HUES6 (cell line): Measurements from ENCODE around the gene STEAP3.

ENCODE experiments used
- H3K27ac ChIP-seq: 2 replicates; pipeline ENCODE4 v1.7.0; 2013; ENCODE audit warnings: low read depth, mild to moderate bottlenecking, low read length, inconsistent platforms
- H3K27me3 ChIP-seq: 2 replicates; pipeline ENCODE4 v1.6.1; 2013; ENCODE audit warnings: low read length; ENCODE audit not compliant: control insufficient read depth, insufficient read depth
- H3K36me3 ChIP-seq: 2 replicates; pipeline ENCODE4 v1.6.1; 2013; ENCODE audit warnings: low read length; ENCODE audit not compliant: control insufficient read depth, insufficient read depth
- H3K4me1 ChIP-seq: 2 replicates; pipeline ENCODE4 v1.6.1; 2013; ENCODE audit warnings: low read length; ENCODE audit not compliant: control insufficient read depth, insufficient read depth
- H3K4me3 ChIP-seq: 2 replicates; pipeline ENCODE4 v1.5.1; 2013; ENCODE audit warnings: low read depth, low read length
- H3K9ac ChIP-seq: one replicate; pipeline ENCODE4 v1.6.1; 2013; ENCODE audit warnings: mild to moderate bottlenecking, low read length
- H3K9me3 ChIP-seq: 2 replicates; pipeline ENCODE4 v1.6.1; 2013; ENCODE audit warnings: low read depth, low read length; ENCODE audit not compliant: control insufficient read depth, insufficient read depth

STEAP3 gene

GRCh38 chr2:119304847-119305246 lies 81.2 kb downstream of the STEAP3 start:
- no peaks in the 10 kb centered on the region for H3K36me3 ChIP-seq
- H3K9ac ChIP-seq, result no peak overlapping the region
- H3K4me1 ChIP-seq, result peaks cover 16% of the 10 kb centered on the region; the same call in 1 of the 2 replicates
- no peaks in the 10 kb centered on the region for H3K9me3 ChIP-seq
- no peak overlapping the region for H3K4me3 ChIP-seq
- H3K27me3 ChIP-seq, result no peaks in the 10 kb centered on the region
- no peak overlapping the region for H3K27ac ChIP-seq

DNA sequence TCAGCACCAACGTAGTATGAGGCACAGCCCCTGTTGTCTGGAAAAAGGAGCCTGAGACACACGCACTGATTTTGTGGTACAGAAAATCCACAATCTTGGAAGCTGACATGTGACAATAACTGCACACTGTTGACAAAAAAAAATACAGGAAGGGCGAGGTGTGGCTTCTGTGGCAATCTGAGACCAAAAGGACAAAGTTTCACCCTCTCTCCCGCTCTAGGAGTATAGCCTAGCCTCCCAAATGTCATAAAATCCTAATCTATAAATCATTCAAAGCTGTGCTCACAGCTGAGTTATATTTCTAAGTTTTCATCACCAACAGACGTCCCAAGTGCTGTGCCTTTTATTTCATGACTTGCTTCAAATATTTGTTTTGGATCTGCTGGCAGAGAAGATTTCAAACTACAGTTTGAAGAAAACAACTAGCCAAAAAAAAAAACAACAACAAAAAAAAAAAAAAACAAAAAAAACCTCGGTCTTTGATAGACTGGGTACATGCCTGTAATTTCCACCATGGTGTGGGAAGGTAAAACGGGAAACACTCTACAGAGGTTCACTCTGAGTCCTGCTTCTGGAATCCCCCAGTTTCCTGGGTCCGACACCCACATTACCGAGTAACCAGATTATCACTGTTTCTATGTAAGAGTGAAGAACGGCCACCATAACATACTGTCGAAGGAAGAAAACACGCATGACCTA lies 82.0 kb downstream of the STEAP3 start:
- Histone ChIP-seq H3K4me1 (peaks cover 16% of the 10 kb centered on the region; the same call in 1 of the 2 replicates), H3K4me3 (no peak overlapping the region), H3K9me3 (no peaks in the 10 kb centered on the region), H3K36me3 (no peaks in the 10 kb centered on the region), H3K27ac (no peak overlapping the region), H3K27me3 (no peaks in the 10 kb centered on the region), H3K9ac (no peak overlapping the region)

DNA sequence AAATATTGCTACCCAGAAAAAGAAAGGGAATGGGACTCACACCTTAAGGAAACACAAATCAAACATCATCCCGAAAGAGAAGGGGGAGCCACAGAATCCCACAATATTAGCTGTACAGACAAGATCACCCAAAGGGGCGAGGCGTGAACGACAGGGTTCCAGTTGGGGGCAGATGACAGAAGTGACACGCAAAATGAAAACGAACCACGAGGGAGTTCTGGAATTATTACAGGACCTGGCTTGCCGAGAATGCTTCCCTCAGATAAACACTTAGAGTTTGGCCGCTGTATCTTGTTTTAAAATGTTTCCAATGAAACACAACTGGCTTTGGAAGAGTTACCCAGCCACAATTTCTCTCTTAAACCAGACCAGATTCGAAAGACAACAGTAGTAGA lies 82.6 kb downstream of the STEAP3 start:
- Histone ChIP-seq H3K27me3 (no peaks in the 10 kb centered on the region), H3K4me3 (no peak overlapping the region), H3K9ac (no peak overlapping the region), H3K27ac (no peak overlapping the region), H3K4me1 (peaks cover 16% of the 10 kb centered on the region; the same call in 1 of the 2 replicates), H3K36me3 (no peaks in the 10 kb centered on the region), H3K9me3 (no peaks in the 10 kb centered on the region)

DNA sequence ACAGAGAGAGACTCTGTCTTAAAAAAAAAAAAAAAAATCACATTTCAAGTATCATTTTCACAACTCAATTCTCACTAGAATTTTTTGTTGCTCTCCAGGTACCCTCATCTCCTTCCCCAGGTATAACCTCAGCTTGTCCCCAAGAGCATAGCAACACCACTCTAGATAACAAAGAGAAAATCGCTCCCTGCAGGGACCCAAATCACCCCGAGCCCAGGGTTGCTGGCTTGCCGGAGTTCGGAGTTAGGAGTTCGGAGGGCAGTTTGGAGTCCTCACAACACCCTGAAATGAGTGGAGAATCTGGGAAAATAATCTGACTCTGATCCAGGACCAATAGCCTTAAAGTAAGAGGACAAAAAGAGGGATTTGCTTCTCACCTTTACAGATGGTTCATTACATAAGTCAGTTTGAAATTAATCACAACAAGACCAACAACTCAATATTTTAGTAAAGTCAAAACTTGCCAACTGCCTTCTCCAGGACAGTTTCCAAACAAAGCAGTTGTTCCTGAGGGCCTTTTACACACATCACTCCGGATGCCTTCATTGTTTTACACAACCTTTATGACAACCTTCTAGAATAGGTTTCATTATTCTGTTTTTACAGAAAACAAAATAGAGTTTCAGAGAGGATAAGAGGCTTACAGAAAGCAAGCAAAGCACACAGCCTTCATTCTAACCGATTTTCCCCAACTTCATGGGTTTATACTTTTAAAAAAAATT lies 83.9 kb downstream of the STEAP3 start:
- Histone ChIP-seq H3K27me3 (no peaks in the 10 kb centered on the region), H3K4me3 (no peak overlapping the region), H3K27ac (no peak overlapping the region), H3K36me3 (no peaks in the 10 kb centered on the region), H3K4me1 (peaks cover 19% of the 10 kb centered on the region; the same call in 1 of the 2 replicates), H3K9me3 (no peaks in the 10 kb centered on the region), H3K9ac (no peak overlapping the region)

DNA sequence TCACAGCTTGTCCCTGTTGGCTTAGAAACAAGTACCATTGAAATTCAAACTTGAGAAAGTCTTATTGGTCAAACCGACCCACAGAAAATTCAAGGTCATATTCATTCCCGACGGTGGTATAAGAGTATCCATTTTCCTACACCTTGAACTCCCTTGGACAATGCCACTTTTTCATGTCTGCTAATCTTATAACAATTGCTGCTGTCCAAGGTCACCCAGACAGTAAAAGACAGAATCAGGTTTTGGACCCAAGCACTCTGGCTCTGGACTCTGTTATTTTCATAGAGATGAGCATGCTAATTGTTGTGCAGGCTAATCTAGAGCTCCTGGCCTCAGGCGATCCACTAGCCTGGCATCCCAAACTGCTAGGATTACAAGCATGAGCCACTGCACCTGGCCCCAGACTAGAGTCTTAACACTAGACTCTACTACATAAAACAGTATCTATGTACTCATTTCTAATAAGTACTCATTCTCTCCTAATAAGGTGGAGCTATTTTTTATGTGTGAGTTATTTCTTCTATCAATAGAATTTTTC lies 85.2 kb downstream of the STEAP3 start:
- no peaks in the 10 kb centered on the region for H3K27me3 ChIP-seq
- H3K27ac ChIP-seq, result no peak overlapping the region
- peaks cover 8% of the 10 kb centered on the region; the same call in 1 of the 2 replicates for H3K4me1 ChIP-seq

DNA sequence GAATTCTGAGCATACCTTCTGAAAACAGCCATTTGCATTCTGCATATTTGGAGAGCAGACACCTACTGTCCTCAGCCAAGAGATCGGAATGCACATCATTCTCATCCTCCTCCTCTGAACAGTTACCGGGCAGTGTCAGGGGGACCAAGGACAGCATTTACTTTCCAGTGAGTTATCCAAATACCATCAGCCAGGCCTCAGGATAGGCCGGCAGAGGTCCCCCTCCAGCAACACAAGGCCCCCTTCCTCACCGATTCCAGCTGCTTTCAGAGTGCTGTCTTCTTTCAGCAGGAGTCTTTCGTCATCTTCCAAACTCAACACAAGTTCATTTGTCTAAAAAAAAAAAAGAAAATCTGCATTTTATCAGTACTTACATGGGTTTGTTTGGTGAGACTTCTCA lies 87.7 kb downstream of the STEAP3 start:
- H3K36me3 ChIP-seq, result no peaks in the 10 kb centered on the region
- no peak overlapping the region for H3K27ac ChIP-seq
- no peak overlapping the region for H3K9ac ChIP-seq
- no peak overlapping the region for H3K4me3 ChIP-seq
- H3K27me3 ChIP-seq, result no peaks in the 10 kb centered on the region
- H3K9me3 ChIP-seq, result no peaks in the 10 kb centered on the region
- H3K4me1 ChIP-seq, result peaks cover 8% of the 10 kb centered on the region; the same call in 1 of the 2 replicates

More for the DNA sequence above, 85.2 kb downstream of the STEAP3 start:
- Histone ChIP-seq H3K9ac (no peak overlapping the region), H3K9me3 (no peaks in the 10 kb centered on the region), H3K4me3 (no peak overlapping the region), H3K36me3 (no peaks in the 10 kb centered on the region)

GRCh38 chr2:119311831-119312230 lies 88.2 kb downstream of the STEAP3 start:
- no peaks in the 10 kb centered on the region for H3K36me3 ChIP-seq
- no peak overlapping the region for H3K9ac ChIP-seq
- no peaks in the 10 kb centered on the region for H3K27me3 ChIP-seq
- no peak overlapping the region for H3K4me3 ChIP-seq
- H3K27ac ChIP-seq, result no peak overlapping the region
- H3K4me1 ChIP-seq, result peaks cover 8% of the 10 kb centered on the region; the same call in 1 of the 2 replicates
- H3K9me3 ChIP-seq, result no peaks in the 10 kb centered on the region
